ENCODE measurements around the gene FGFBP2.

- TF ChIP-seq BHLHE40 (IDR thresholded peaks at IDR 0.05; ENCODE audit: borderline replicate concordance) (no peak), ARNT (IDR thresholded peaks at IDR 0.05) (no peak), TARDBP (IDR thresholded peaks at IDR 0.05) (no peak), SUZ12 (IDR thresholded peaks at IDR 0.05) (no peak), SP1 (IDR thresholded peaks at IDR 0.05) (no peak)
These were observed 601 bp upstream of the FGFBP2 start for GRCh38 chr4:15963576-15963975.
